ENCODE measurements around the gene SLIRP. TPM values are rescaled to one million over a fixed set of nuclear protein-coding genes. Genes with fewer than 3 reads are reported as not detected.
A peak's percentile ranks its signal among the peaks of the same experiment; 100 is the strongest.
"Not testable (repeated sequence)": the region's sequence is repeated elsewhere in the genome, so short reads cannot be mapped to it uniquely, and the experiment has no call there.

Gene SLIRP
- total RNA-seq, 2 donors from 2014 or later: 37.7 to 43.9 TPM

DNA sequence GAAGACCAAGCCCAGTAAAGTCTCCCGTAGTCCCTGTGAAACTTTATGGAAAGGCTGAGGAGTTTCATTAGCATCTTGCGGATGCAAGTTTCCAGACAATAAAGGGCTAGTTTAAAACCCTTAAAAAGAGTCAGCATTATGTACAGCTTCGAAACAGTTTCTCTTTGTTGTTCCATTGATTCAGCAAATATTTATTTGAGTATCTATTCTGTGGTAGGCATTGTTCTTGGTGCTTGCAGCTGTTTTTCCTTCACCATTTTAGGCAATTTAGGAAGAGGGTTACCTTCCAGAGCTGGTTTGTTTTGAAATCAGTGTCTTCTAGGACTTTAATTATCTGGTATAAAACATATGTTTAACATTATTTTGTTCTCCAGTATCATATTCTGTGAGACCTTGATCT is 1.5 kb downstream of the SLIRP start:
- H3K27me3 Mint-ChIP-seq: no peaks in the 10 kb centered on the region
- ATAC-seq (no peak), DNase-seq (no peak)
- peak overlapping the region; percentile 91 for H3K27ac Mint-ChIP-seq
- peaks cover 2% of the 10 kb centered on the region for H3K36me3 Mint-ChIP-seq (ENCODE audit: low read depth)
- H3K4me3 Mint-ChIP-seq: peak overlapping the region; percentile 94
- no peaks in the 10 kb centered on the region for H3K9me3 ChIP-seq (ENCODE audit: control insufficient read depth, low read length, poor library complexity, severe bottlenecking)
- peaks cover 39% of the 10 kb centered on the region for H3K4me1 Mint-ChIP-seq

DNA sequence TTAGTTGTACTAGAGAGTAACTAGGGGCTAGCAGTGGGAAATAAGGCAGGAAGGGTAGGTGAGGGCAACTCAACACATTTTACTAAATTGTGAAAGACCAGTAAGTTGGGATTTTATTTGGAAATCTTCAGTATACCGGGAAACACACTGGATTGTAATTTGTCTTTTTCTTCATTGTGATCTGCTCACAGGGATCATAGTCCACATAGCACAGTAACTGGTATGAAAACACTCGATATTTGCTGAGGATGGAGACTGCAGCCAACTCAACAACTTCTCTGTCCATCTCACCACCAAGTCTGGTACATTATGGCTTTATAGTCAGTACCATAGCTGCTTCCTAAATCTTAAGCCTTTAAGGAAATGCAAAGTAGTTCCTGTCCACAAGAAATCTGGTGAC is 2.5 kb downstream of the SLIRP start:
- peak overlapping the region; percentile 91 for H3K27ac Mint-ChIP-seq
- peaks cover 5% of the 10 kb centered on the region for H3K36me3 Mint-ChIP-seq (ENCODE audit: low read depth)

DNA sequence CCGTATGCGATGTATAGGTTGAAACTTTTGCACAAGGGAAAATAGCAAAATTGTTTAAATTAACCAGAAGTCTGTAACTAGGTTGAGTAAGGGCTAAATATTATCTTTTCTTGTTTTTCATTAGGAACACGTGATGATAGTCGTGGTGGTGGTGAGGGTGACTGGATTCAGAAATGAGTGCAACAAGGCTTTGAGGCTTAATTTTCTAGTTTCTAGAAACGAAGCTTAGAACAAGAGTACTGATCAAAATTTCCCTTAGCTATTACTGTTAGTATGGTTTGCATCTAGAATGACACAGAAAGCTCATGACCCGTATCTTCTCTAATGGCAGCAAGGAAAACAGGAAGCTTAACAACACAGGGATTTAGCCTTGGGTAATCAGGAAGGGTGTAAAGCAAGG is 7.0 kb downstream of the SLIRP start:
- Mint-ChIP-seq H3K27ac (no peak overlapping the region), H3K4me1 (peaks cover 13% of the 10 kb centered on the region), H3K36me3 (ENCODE audit: low read depth) (peaks cover 8% of the 10 kb centered on the region), H3K27me3 (no peaks in the 10 kb centered on the region), H3K4me3 (no peak overlapping the region)
- H3K9me3 ChIP-seq (ENCODE audit: control insufficient read depth, low read length, poor library complexity, severe bottlenecking): no peaks in the 10 kb centered on the region
- DNase-seq (no peak), ATAC-seq (no peak)

More for the DNA sequence above, 2.5 kb downstream of the SLIRP start:
- no peak for DNase-seq
- no peak for ATAC-seq
- H3K4me3 Mint-ChIP-seq: peak overlapping the region; percentile 15
- no peaks in the 10 kb centered on the region for H3K27me3 Mint-ChIP-seq
- no peaks in the 10 kb centered on the region for H3K9me3 ChIP-seq (ENCODE audit: control insufficient read depth, low read length, poor library complexity, severe bottlenecking)
- H3K4me1 Mint-ChIP-seq: peaks cover 41% of the 10 kb centered on the region

DNA sequence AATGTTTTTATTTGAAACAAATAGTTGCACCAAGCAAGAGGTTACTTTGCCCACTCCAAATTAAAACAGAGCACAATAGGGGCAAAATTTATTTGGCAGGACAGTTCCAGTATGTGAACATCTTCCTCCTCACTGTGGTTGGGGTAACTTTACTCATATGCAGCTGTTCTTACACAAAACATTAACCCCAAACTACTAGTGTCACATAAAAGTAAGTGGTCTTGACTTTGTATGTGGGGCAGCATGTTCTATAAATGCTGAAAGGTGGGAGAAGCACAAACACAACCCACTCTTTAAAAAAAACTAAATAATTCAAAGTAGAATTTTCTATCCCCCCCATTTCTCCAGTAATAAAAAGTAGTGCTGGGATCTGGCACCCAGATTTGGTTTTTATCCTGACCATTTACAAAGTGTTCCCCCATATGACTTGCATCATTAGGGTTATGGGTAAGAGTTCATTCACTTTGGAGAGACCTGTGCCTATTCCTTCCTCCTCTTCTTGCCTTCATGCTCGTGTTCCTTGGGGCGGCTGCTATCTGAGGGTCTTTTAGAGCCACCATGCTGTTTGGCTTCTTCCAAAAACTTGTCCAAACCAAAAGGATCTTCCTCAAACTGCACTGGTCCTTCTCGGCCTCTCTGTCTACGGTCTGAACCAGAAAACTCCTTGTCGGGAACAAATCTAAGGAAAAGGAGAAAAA is 9.9 kb downstream of the SLIRP start:
- no peaks in the 10 kb centered on the region for H3K27me3 Mint-ChIP-seq
- H3K9me3 ChIP-seq (ENCODE audit: control insufficient read depth, low read length, poor library complexity, severe bottlenecking): no peaks in the 10 kb centered on the region
- ATAC-seq (no peak), DNase-seq (no peak)
- H3K4me3 Mint-ChIP-seq: no peak overlapping the region
- H3K27ac Mint-ChIP-seq: peak overlapping the region; percentile 77
- H3K4me1 Mint-ChIP-seq: peaks cover 8% of the 10 kb centered on the region
- peaks cover 14% of the 10 kb centered on the region for H3K36me3 Mint-ChIP-seq (ENCODE audit: low read depth)

DNA sequence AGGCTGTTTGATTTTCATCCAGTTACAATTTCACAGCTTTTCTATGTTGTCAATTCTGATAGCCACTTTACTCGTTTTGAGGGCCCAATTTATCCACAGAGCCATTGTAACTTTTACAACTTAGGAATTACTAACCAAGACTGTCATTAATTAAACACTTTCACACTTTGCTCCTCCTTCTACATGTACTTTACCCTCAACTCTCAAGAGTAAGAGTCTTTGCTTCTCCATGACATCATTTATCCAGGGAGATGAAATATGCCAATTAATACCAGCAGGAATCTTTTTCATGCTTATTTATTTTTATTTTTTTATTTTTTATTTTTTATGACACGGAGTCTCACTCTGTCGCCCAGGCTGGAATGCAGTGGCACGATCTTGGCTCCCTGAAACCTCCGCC is 13.5 kb downstream of the SLIRP start:
- no peak for ATAC-seq
- no peak for DNase-seq
- Mint-ChIP-seq H3K4me1 (peaks cover 6% of the 10 kb centered on the region), H3K27me3 (no peaks in the 10 kb centered on the region), H3K4me3 (no peak overlapping the region), H3K36me3 (ENCODE audit: low read depth) (peaks cover 22% of the 10 kb centered on the region), H3K27ac (no peak overlapping the region)
- H3K9me3 ChIP-seq (ENCODE audit: control insufficient read depth, low read length, poor library complexity, severe bottlenecking): no peaks in the 10 kb centered on the region

DNA sequence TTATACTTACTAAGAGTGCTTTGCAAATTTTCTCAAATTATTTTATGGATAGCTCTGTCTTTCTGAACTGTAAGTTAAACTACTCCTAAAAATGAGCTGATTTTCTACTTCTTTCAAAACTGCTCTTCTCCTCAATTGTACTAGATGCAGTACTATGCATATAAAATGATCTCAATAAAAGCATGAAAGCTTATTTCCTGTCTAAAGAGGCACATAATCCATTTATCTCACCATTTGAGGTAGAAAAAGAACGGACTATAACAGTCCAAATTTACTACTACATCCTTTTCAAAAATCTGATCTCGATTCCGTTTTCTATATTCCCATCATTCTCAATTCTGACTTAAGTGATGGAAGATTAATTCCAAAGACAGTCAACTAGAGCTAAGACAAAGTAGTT is 14.4 kb downstream of the SLIRP start:
- no peak overlapping the region for H3K4me3 Mint-ChIP-seq
- H3K27me3 Mint-ChIP-seq: no peaks in the 10 kb centered on the region
- DNase-seq (no peak), ATAC-seq (no peak)
- peaks cover 6% of the 10 kb centered on the region for H3K4me1 Mint-ChIP-seq
- peak overlapping the region; percentile 16 for H3K27ac Mint-ChIP-seq
- H3K36me3 Mint-ChIP-seq (ENCODE audit: low read depth): peaks cover 22% of the 10 kb centered on the region
- H3K9me3 ChIP-seq (ENCODE audit: control insufficient read depth, low read length, poor library complexity, severe bottlenecking): no peaks in the 10 kb centered on the region

DNA sequence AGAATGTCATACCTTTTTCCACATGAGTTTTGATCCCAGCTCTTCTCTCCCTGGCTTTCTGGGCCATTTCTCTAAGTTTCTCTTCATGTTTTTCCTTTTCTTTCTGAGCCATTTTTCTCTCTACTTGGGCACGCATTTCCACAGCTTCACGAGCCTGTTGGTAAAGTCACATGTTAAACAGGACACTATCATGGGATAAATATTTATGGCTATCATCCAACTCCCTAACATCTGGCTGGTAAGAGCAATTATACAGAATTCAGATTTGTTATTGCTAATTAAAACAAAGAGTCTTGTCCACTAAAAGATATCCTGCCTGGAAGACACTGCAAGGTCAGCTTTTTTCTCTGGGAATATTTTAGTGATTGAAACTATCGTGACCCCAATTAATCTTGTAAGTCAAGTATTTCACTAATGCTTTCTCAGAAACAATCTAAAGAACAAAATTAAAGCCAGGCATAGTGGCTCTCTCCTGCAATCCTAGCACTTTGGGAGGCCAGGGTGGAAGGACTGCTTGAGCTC is 23.1 kb downstream of the SLIRP start:
- no peak for DNase-seq
- H3K4me3 Mint-ChIP-seq: no peak overlapping the region
- H3K9me3 ChIP-seq (ENCODE audit: control insufficient read depth, low read length, poor library complexity, severe bottlenecking): no peaks in the 10 kb centered on the region
- no peaks in the 10 kb centered on the region for H3K27me3 Mint-ChIP-seq
- H3K27ac Mint-ChIP-seq: peak overlapping the region; percentile 41
- H3K36me3 Mint-ChIP-seq (ENCODE audit: low read depth): peaks cover 13% of the 10 kb centered on the region
- ATAC-seq: no peak
- H3K4me1 Mint-ChIP-seq: peaks cover 14% of the 10 kb centered on the region

DNA sequence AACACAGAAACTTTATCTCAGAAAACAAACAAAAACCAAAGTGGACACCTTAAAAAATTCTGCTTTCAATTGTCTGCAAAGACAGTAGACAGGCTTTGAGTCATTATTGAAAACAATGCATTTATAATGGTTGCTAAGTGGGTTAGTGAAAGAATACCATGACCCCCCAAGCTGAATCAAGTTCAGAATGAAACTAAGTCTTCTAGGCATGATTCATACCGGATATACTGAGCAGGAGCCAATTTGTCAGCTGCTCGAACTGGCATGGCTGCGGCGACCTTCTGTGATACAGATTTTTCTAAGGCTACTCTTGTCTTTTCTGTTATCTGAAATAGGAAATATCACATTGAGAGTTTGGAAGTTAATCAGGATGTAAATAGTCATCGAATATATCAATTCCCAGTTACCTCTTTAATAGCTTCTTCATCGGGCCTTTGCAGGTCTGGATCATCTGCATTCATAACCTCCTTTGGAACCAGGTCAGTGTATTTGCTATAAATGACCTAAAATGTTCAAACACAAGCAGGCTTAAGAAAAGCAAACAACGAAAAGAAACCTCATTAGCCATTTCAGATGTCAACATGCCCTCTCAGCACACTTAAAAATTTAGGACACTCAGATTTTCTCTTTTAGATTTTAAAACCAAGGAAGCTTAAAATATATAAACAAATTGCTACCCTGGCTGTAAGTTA is 30.8 kb downstream of the SLIRP start:
- H3K4me1 Mint-ChIP-seq: peaks cover 20% of the 10 kb centered on the region
- no peaks in the 10 kb centered on the region for H3K27me3 Mint-ChIP-seq
- peaks cover 3% of the 10 kb centered on the region for H3K36me3 Mint-ChIP-seq (ENCODE audit: low read depth)
- DNase-seq: no peak
- H3K4me3 Mint-ChIP-seq: no peak overlapping the region
- H3K27ac Mint-ChIP-seq: peak overlapping the region; percentile 68
- ATAC-seq: peak; percentile 87
- no peaks in the 10 kb centered on the region for H3K9me3 ChIP-seq (ENCODE audit: control insufficient read depth, low read length, poor library complexity, severe bottlenecking)

DNA sequence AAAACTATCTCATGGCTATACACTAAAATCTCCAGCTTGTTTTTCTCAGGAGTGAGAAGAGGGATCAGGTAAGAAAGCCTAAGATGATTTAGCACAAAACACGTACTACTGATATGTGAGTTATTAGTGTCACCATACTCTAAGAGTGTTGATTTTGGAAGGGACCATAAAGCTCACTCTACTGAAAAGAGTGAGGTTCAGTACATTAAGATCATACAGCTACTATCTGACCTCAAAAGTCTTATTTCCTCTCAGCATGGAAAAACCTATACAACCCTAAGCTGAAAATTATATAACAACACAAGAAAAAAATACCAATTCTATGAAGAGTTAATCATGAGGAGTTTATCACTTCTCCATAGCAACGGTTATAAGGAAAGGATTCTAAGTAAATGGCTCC is 33.5 kb downstream of the SLIRP start:
- H3K36me3 Mint-ChIP-seq (ENCODE audit: low read depth): peaks cover 8% of the 10 kb centered on the region
- H3K27ac Mint-ChIP-seq: peak overlapping the region; percentile 74
- H3K27me3 Mint-ChIP-seq: no peaks in the 10 kb centered on the region
- H3K4me1 Mint-ChIP-seq: peaks cover 29% of the 10 kb centered on the region
- no peaks in the 10 kb centered on the region for H3K9me3 ChIP-seq (ENCODE audit: control insufficient read depth, low read length, poor library complexity, severe bottlenecking)
- H3K4me3 Mint-ChIP-seq: no peak overlapping the region
- ATAC-seq (no peak), DNase-seq (no peak)

DNA sequence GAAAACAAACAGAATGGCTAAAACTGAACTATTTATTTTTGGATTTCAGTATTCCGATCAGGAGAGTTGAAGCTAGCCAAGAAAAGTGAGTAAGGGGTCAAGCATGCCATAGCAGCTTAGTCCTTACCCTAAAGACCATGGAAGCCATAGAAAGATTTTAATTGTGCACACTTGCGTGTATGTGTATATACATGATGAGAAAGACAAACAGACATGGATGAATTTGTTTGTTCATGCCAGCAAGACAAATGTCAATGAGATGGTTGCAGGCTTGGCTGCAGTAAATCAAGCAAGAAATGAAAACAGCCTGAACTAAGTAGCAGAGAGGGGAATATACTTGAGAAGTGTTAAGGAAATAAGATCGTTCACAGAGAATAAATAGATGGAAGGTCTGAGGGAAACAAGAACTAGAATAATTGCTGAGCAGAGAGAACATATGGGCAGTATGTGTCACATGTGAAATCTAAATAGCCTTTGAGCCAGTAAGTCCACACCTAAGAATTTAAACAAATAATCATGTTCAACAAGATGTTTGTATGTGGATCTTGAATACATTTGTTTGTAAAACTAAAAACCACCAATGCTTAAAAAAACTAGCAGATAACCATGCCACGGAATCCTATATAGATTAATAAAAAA is 38.3 kb downstream of the SLIRP start:
- H3K36me3 Mint-ChIP-seq (ENCODE audit: low read depth): peaks cover 13% of the 10 kb centered on the region
- ATAC-seq: no peak
- peaks cover 29% of the 10 kb centered on the region for H3K4me1 Mint-ChIP-seq
- H3K9me3 ChIP-seq (ENCODE audit: control insufficient read depth, low read length, poor library complexity, severe bottlenecking): no peaks in the 10 kb centered on the region
- no peak for DNase-seq
- H3K27ac Mint-ChIP-seq: no peak overlapping the region
- no peak overlapping the region for H3K4me3 Mint-ChIP-seq
- H3K27me3 Mint-ChIP-seq: no peaks in the 10 kb centered on the region

DNA sequence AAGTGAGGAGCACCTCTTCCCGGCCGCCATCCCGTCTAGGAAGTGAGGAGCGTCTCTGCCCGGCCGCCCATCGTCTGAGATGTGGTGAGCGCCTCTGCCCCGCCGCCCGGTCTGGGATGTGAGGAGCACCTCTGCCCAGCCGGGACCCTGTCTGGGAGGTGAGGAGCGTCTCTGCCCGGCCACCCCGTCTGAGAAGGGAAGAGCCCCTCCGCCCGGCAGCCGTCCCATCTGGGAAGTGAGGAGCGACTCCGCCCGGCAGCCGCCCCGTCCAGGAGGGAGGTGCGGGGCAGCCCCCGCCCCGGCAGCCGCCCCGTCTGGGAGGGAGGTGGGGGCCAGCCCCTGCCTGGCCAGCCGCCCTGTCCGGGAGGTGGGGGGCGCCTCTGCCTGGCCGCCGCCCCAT is 39.5 kb downstream of the SLIRP start:
- peaks cover 13% of the 10 kb centered on the region for H3K36me3 Mint-ChIP-seq (ENCODE audit: low read depth)
- not testable (repeated sequence) for H3K9me3 ChIP-seq (ENCODE audit: control insufficient read depth, low read length, poor library complexity, severe bottlenecking); H3K4me3 Mint-ChIP-seq; H3K27ac Mint-ChIP-seq; ATAC-seq; DNase-seq; H3K27me3 Mint-ChIP-seq
- H3K4me1 Mint-ChIP-seq: peaks cover 30% of the 10 kb centered on the region

DNA sequence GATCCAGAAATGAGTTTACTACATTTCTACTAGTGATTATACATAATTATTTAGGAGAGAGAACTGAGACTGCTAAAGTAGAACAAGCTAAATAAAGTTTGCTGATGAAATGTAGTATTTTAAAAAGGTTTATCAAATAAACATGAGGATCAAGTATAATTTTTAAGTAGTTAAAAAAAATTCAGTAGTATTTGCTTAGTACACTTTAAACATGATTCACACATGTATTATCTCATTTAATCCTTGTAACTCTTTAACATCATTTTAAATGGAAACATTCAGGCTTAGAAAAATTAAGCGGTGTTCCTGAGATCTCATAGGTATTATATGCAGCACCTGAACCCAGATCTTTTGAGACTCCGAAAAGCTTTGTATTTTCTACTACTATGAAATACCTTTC is 44.4 kb downstream of the SLIRP start:
- peaks cover 10% of the 10 kb centered on the region for H3K36me3 Mint-ChIP-seq (ENCODE audit: low read depth)
- DNase-seq: no peak
- H3K4me1 Mint-ChIP-seq: peaks cover 30% of the 10 kb centered on the region
- no peak overlapping the region for H3K4me3 Mint-ChIP-seq
- no peaks in the 10 kb centered on the region for H3K27me3 Mint-ChIP-seq
- no peaks in the 10 kb centered on the region for H3K9me3 ChIP-seq (ENCODE audit: control insufficient read depth, low read length, poor library complexity, severe bottlenecking)
- no peak overlapping the region for H3K27ac Mint-ChIP-seq
- ATAC-seq: no peak

DNA sequence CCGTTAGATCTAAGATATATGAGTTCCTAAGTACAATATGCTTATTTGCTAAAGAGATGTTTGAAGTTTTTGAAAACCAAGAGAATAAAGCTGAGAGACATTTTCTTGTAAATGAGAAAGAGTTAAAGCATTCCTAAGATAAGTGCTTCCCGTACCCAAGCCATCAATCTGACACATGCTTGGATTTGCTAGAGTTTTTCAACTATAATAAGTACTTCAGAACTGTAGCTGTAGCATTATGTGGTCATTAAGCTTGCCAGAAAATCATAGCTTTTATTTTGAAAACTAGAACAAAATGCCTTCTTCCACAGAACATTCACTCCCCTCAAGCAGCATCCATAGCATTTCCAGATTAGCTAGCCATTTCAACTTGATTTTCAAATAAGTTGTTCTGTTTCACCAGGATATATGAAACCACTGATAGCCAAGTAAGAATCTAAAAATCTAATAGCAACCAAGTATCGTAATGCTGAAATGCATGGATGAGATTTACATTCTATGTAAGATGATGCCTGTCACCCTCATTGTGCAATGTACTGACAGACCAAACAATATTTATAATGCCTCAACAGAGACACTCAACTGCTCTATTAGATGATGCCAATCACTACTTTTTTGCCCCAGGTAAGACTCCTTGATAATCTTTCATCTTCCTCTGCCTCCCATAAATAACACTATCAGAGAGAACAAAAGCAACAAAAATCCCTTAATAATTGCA is 45.1 kb downstream of the SLIRP start:
- DNase-seq: no peak
- Mint-ChIP-seq H3K4me3 (no peak overlapping the region), H3K27me3 (no peaks in the 10 kb centered on the region), H3K4me1 (peaks cover 37% of the 10 kb centered on the region), H3K36me3 (ENCODE audit: low read depth) (peaks cover 14% of the 10 kb centered on the region), H3K27ac (peak overlapping the region; percentile 67)
- H3K9me3 ChIP-seq (ENCODE audit: control insufficient read depth, low read length, poor library complexity, severe bottlenecking): no peaks in the 10 kb centered on the region
- ATAC-seq: no peak
